Stimulated activated CD8-positive, alpha-beta memory T cell treated with anti-CD3 and anti-CD28 coated beads, Interleukin-4, amount 100 ng/mL, for 4 hours (primary cell): ENCODE measurements around the gene TFEB.

ENCODE experiments used
- DNase-seq, 2 donors: peaks; one replicate each; pipeline ENCODE4 v3.0.0-alpha.2; 2020; ENCODE audit warnings: low read depth in 2 of 2, low spot score in 1 of 2

Gene TFEB

GRCh38 chr6:41677124-41677921 is 58.1 kb downstream of the TFEB start:
- no peak for DNase-seq

- no peak for DNase-seq
These were observed 59.0 kb downstream of the TFEB start for GRCh38 chr6:41676431-41676830.

DNA sequence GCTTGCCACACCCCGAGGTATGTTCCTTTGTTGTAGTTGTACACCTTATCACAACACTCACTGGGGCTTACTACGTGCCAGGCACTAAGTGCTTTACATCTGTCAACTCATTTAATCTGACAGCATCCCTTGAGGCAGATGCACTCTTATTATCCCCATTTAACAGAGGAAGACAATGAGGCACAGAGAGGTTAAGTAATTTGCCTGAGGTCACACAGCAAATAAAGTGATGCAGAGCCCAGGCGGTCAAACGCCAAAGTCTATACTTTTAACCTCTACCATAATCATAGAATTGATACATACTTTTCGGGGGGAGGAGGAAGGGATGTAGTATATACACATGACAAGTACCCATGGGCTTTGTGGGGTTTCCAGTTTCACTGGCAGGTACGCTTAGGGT is 59.4 kb downstream of the TFEB start:
- no peak for DNase-seq

DNA sequence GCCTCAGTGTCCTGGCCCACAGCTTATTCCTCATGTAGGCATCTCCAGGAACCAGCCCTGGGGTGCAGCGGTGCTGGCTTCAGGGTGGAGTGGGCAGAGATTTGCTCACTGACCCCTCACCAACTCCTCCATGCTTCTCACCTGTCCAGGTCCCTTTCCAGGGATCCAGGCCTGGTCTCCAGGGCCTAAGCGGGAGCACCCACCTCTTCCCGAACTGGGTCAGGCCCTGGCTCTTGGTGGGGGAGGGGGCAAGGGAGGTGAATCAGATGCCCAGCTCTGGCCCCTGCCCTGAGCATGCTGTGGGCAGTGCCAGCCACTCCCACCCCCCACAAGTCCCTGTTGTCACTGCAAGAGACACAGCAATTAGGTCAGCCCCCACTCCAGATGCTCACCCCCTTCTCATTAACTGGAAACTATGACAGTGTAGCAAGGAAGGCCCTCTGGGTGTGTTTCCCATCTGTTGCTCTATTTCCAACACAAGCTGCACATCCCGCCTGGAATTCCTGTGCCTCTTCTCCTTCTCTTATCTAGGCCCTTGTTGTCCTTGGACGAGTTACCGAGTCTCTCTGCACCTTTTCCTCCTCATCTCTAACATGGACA is 60.1 kb downstream of the TFEB start:
- no peak for DNase-seq

- no peak for DNase-seq
These were observed 61.0 kb downstream of the TFEB start for GRCh38 chr6:41674231-41675000.

DNA sequence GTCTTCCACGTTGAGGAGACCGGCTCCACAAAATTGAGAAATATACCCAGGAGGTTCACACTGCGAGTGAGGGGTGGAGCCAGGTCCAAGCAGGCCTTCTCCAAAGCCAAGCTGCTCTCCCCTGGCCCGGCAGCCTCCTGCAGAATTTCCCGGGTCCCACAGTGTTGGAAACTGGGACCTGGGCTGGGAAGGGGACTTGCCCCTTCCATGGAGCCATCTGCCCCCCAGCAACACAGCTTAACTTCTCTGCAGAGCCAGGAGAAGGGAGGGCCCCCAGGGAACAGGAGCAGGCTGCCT is 61.8 kb downstream of the TFEB start:
- no peak for DNase-seq

- no peak for DNase-seq
These were observed 62.3 kb downstream of the TFEB start for GRCh38 chr6:41672816-41673703.

- DNase-seq = no peak
These were observed 63.4 kb downstream of the TFEB start for GRCh38 chr6:41672016-41672415.

GRCh38 chr6:41671376-41671775 is 64.0 kb downstream of the TFEB start:
- DNase-seq = no peak

DNA sequence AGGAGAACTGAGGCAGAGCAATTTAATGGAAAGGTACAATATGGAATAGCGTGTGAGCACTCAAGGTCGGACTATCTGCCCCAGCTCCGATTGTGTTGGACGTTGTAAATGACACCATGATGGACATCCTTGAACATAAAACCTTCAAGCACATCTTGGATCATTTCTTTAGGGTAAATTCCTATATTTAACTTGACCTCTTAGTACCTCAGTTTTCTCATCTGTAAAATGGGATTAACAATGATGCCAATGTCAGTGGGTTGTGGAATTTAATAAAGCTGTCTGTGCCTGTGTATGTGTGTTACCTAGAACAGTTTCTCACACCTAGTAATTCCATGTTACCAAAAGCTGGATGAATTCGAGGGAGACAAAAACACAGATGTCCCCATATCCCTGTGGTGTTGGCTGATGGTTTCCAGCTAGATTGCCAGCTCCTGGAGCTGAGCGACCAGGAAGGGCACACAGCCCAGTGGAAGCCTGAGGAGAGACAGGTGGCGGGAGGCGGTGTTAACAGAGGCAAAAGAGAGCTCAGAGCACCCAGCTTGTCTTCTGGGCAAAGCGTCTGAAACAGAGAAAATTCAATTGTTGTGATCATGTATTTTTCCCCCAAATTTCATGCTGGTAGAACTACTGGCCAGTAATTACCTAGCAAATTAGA is 64.6 kb downstream of the TFEB start:
- DNase-seq = no peak

DNA sequence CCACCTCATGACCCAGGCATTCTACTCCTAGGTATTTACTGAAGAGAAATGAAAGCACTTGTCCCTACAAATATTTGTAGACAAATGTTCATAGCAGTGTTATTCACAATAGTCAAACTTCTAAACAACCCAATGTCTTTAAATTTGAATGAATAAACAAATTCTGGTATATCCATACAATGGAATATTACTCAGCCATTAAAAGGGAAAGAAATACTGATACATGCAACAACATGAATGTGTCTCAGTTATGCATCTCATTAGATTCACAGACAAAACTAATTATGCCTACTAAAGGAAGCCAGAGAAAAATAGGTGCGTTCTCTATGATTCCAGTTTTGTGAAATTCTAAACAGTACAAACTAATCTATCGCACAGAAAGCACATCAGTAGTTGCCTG is 66.4 kb downstream of the TFEB start:
- DNase-seq = no peak

GRCh38 chr6:41667195-41667594 is 68.2 kb downstream of the TFEB start:
- DNase-seq = no peak

DNA sequence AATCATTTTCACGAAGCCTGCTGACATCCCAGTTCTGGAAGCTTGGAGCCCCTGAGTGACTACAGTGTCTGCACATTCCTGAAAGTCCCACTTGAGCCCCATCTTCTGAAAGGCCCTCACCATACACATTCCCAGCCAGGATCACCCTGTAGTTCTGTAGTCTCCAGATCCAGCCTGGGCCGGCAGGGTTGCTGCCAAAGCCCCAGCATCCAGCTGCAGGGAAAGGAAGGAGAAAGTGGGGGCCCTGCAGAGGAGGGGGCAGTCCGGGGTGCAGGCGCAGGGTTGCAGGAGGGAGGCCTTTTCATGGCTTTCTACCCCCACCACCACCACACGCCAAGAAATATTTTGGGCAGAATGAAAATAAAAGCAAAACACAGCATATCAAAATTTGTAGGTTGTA is 71.1 kb downstream of the TFEB start:
- no peak for DNase-seq

- no peak for DNase-seq
These were observed 71.8 kb downstream of the TFEB start for GRCh38 chr6:41663568-41663967.

- no peak for DNase-seq
These were observed 75.5 kb downstream of the TFEB start for GRCh38 chr6:41659935-41660334.

DNA sequence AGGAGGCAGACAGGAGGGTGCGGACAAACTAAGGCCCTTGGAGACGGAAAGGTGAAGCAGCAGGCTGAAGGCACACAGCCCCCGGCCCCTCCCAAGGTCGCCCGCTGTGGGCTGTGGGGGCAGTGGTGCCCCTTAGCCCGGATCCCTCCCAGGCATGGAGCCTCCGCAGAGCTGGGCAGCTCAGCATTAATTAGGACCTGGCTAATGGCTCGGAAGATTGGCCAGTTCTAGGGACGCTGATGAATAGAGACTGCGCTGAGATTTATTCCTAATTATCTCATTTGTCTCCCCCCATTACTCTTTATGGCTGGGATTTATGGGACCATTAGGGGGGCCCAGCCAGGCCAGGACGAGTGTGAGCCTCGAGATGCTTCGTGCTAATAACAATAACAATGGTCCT is 76.8 kb downstream of the TFEB start:
- no peak for DNase-seq

DNA sequence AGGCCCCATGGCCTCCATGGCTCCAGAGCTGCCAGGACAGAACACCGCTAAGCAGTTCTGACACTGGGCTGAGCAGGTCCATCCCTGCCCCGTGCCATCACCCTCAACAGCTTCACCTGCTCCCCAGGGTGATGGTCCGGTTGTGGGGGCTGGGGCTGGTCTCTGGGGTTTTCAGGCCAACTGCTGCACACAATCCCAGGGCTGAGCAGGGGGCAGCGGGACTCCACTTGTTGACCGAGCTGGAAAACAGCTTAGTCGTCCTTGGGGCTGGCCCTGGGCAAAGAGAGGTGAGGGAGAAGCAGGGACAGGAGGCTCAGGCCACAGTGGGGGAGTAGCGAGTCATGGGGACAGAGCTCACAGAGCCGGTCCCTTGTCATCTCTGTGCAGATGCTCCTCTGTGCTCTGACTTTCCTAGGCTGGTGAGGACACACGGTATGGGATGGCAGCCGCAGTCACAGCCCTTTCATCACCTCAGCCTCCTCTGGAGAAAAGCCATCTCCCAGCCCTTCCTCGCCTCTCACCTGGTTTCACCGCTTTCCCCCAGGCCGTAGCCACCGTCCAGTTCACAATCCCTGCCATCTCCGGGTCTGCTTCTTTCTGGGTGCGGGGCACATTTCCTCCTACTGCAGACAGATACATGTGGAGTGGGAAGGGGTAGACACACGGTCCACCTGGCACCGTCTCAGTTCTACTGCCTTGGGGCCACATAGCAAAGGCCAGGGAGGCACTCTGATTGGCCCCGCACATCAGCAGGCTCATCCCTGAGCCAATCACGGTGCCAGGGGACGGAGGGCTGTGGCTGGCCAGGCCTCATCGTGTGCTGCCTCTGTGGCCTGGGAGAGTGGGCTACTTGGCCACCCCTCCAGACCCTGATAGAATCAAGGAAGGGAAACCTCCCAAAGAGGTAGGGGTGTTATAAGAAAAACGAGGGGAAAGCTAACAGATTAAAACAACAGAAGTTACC is 78.0 kb downstream of the TFEB start:
- no peak for DNase-seq

- DNase-seq = no peak
These were observed 79.3 kb downstream of the TFEB start for GRCh38 chr6:41656002-41656691.

DNA sequence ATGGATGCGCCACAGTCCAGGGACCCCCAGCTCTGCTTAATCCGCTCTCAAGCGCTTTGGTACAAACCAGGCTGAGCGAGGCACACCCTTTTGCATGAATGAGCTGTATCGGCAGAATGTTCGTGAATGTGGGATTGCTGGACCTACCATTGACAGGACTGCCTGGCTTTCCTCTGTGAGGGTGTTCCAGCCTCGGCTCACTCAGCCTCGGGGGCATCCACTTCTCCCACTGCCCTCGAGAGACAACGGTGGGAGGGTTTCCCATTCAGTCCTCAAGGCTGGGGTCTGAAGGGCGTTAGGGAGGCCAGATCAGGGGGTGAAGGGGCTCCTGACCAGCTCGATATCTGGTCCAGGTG is 79.8 kb downstream of the TFEB start:
- no peak for DNase-seq
